ENCODE measurements around the gene RGS4. TPM values are rescaled to one million over a fixed set of nuclear protein-coding genes. Genes with fewer than 3 reads are reported as not detected.

The RGS4 gene
- not detected for polyA plus RNA-seq

DNA sequence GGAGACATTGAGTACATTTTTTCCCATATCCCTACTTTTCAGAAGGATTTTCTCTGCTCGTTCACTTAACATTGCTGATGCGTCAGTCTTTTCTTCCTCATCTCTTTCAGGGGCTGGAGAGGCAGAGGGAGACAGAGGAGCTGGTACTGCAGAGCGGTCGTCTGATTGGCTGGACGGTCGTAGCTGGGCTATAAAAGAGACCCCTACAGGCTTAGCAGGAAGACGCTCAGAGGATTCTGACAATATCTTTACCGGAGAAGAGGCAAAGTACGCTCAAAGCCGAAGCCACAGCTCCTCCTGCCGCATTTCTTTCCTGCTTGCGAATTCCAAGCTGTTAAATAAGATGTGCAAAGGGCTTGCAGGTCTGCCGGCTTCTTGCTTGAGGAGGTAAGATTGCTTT, at the start of gene RGS4:
Gene RGS4, plus strand, starts transcription at position 220 of the 400 bp plus-strand sequence. Its CDS starts 124 bp downstream, at position 344.
- Mint-ChIP-seq H3K27ac (no peak within 1 kb of the TSS), H3K9me3 (peaks cover 0 to 2% (median 0%) of the 10 kb centered on the region in 6 donors), H3K4me3 (no peak within 1 kb of the TSS), H3K27me3 (ENCODE audit: low read depth in 3 of 3) (peaks cover 0 to 15% (median 8%) of the 10 kb centered on the region in 3 donors), H3K36me3 (no peaks in the 10 kb centered on the region), H3K4me1 (no peaks in the 10 kb centered on the region)
- no peak for DNase-seq

- Mint-ChIP-seq H3K27ac (no peak overlapping the region), H3K4me3 (no peak overlapping the region), H3K27me3 (ENCODE audit: low read depth in 3 of 3) (peaks cover 0 to 3% (median 2%) of the 10 kb centered on the region in 3 donors), H3K36me3 (peaks cover 0 to 5% (median 4%) of the 10 kb centered on the region in 3 donors), H3K4me1 (no peaks in the 10 kb centered on the region), H3K9me3 (peaks cover 11 to 37% (median 16%) of the 10 kb centered on the region in 6 donors)
- no peak for DNase-seq
These were observed 47.0 kb upstream of the RGS4 start for GRCh38 chr1:163022129-163022528.

GRCh38 chr1:163027610-163028009, 41.6 kb upstream of the RGS4 start:
- no peaks in the 10 kb centered on the region for H3K4me1 Mint-ChIP-seq
- H3K27me3 Mint-ChIP-seq (ENCODE audit: low read depth in 3 of 3) = peaks cover 0 to 2% (median 0%) of the 10 kb centered on the region in 3 donors
- H3K9me3 Mint-ChIP-seq = peaks cover 3 to 17% (median 8%) of the 10 kb centered on the region in 6 donors
- no peak for DNase-seq
- H3K36me3 Mint-ChIP-seq = peaks cover 0 to under 1% (median 0%) of the 10 kb centered on the region in 3 donors
- H3K4me3 Mint-ChIP-seq = no peak overlapping the region
- no peak overlapping the region for H3K27ac Mint-ChIP-seq

DNA sequence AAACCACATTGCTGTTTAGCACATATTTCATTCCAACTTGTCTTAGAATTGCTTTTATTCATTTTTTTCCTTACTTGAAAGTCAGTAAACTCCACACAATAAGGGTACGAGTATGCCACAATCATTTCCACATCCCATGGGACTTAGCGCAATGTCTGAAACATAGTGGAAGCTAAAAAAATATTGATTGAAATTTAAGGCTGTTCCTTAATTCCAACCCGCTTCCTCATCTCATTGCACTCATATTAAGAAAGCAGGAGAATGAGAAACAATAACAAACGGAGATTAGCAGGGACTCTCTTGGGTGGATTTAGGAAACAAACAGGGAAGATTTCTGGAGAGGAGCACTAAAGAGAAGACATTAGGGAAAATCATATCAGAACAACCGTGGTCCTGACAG, 39.3 kb upstream of the RGS4 start:
- peaks cover 1 to 2% (median 2%) of the 10 kb centered on the region in 3 donors for H3K27me3 Mint-ChIP-seq (ENCODE audit: low read depth in 3 of 3)
- DNase-seq = no peak
- peaks cover 0 to 5% (median 0%) of the 10 kb centered on the region in 6 donors for H3K9me3 Mint-ChIP-seq
- no peak overlapping the region for H3K27ac Mint-ChIP-seq
- no peaks in the 10 kb centered on the region for H3K36me3 Mint-ChIP-seq
- H3K4me1 Mint-ChIP-seq = no peaks in the 10 kb centered on the region
- no peak overlapping the region for H3K4me3 Mint-ChIP-seq

DNA sequence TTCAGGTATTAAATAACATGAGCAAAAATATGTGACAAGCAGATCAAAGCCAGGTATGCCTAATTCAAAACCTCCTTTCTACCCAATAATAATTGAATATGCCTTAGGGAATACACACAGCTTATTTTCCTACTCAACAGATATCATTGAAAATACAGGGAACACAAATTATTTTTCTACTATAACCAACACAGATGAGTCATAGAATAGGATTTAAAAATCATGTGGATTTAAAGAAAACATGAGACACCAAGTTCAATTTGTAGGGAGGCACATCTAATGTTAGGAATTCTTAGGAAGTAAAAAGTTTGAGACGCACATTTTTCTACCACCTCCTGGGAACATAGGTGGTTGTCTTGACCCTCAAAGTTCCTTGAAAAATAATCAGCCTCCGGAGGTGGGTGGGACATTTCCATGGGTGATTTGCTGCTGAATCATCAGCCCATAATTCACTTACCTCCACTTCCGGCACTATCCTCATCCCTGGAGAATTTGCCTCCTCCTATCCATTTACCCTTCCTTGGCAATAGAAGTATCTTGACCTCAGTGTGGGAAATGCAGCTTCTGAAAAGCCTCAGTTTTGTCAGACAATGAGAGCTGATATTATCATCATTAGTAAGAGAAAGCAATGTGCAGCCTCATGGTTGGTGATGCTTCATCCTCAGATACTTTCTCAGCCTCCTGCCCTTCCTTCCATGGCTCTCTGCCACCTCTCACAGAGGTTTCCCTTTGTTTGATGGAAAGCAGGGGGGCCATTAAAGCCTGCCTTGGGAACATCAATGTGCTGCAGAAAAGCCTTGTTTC, 33.5 kb upstream of the RGS4 start:
- H3K4me3 Mint-ChIP-seq = no peak overlapping the region
- H3K4me1 Mint-ChIP-seq = no peaks in the 10 kb centered on the region
- no peak overlapping the region for H3K27ac Mint-ChIP-seq

DNA sequence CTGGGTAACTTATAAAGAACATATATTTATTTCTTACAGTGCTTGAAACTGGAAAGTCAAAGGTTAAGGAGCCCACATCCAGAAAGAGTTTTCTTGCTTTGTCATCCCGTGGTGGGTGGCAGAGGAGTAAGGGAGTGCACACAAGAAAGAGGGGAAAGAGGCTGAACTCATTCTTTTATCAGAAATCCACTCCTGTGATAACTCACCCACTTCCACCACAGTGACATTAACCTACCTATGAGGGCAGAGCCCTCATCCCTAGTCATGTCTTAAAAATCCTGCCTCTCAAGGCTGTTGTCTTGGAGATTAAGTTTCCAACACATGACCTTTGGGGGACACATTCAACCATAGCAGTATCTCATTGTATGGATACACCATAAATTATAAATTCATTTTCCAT, 32.5 kb upstream of the RGS4 start:
- no peak for DNase-seq
- H3K27ac Mint-ChIP-seq = no peak overlapping the region
- no peak overlapping the region for H3K4me3 Mint-ChIP-seq
- peaks cover 2 to 3% (median 2%) of the 10 kb centered on the region in 3 donors for H3K27me3 Mint-ChIP-seq (ENCODE audit: low read depth in 3 of 3)
- no peaks in the 10 kb centered on the region for H3K36me3 Mint-ChIP-seq
- H3K9me3 Mint-ChIP-seq = no peaks in the 10 kb centered on the region
- no peaks in the 10 kb centered on the region for H3K4me1 Mint-ChIP-seq

More for the DNA sequence above, 33.5 kb upstream of the RGS4 start:
- no peak for DNase-seq
- no peaks in the 10 kb centered on the region for H3K9me3 Mint-ChIP-seq
- H3K27me3 Mint-ChIP-seq (ENCODE audit: low read depth in 3 of 3) = peaks cover 2 to 3% (median 2%) of the 10 kb centered on the region in 3 donors
- no peaks in the 10 kb centered on the region for H3K36me3 Mint-ChIP-seq

GRCh38 chr1:163038928-163039706, 30.0 kb upstream of the RGS4 start:
- H3K36me3 Mint-ChIP-seq = no peaks in the 10 kb centered on the region
- no peaks in the 10 kb centered on the region for H3K4me1 Mint-ChIP-seq
- H3K4me3 Mint-ChIP-seq = no peak overlapping the region
- peaks cover 0 to 5% (median 2%) of the 10 kb centered on the region in 3 donors for H3K27me3 Mint-ChIP-seq (ENCODE audit: low read depth in 3 of 3)
- no peaks in the 10 kb centered on the region for H3K9me3 Mint-ChIP-seq
- no peak for DNase-seq
- H3K27ac Mint-ChIP-seq = no peak overlapping the region

GRCh38 chr1:163039707-163040093, 29.5 kb upstream of the RGS4 start:
- no peak overlapping the region for H3K27ac Mint-ChIP-seq
- no peaks in the 10 kb centered on the region for H3K36me3 Mint-ChIP-seq
- peaks cover 0 to 5% (median under 1%) of the 10 kb centered on the region in 3 donors for H3K27me3 Mint-ChIP-seq (ENCODE audit: low read depth in 3 of 3)
- H3K9me3 Mint-ChIP-seq = peaks cover 0 to 2% (median 0%) of the 10 kb centered on the region in 6 donors
- no peak overlapping the region for H3K4me3 Mint-ChIP-seq
- DNase-seq = no peak
- no peaks in the 10 kb centered on the region for H3K4me1 Mint-ChIP-seq

GRCh38 chr1:163046071-163046470, 23.1 kb upstream of the RGS4 start:
- Mint-ChIP-seq H3K27me3 (ENCODE audit: low read depth in 3 of 3) (peaks cover 0 to 13% (median 2%) of the 10 kb centered on the region in 3 donors), H3K27ac (no peak overlapping the region), H3K4me1 (no peaks in the 10 kb centered on the region), H3K9me3 (peaks cover 0 to 2% (median 0%) of the 10 kb centered on the region in 6 donors), H3K36me3 (no peaks in the 10 kb centered on the region), H3K4me3 (no peak overlapping the region)
- no peak for DNase-seq

- Mint-ChIP-seq H3K4me1 (no peaks in the 10 kb centered on the region), H3K27ac (no peak overlapping the region), H3K4me3 (no peak overlapping the region), H3K36me3 (no peaks in the 10 kb centered on the region), H3K27me3 (ENCODE audit: low read depth in 3 of 3) (peaks cover 0 to 13% (median 0%) of the 10 kb centered on the region in 3 donors), H3K9me3 (peaks cover 0 to 2% (median 0%) of the 10 kb centered on the region in 6 donors)
- DNase-seq = no peak
These were observed 21.1 kb upstream of the RGS4 start for GRCh38 chr1:163047951-163048659.

- Mint-ChIP-seq H3K27ac (no peak overlapping the region), H3K36me3 (no peaks in the 10 kb centered on the region), H3K4me1 (no peaks in the 10 kb centered on the region), H3K4me3 (no peak overlapping the region), H3K9me3 (peaks cover 0 to 2% (median 0%) of the 10 kb centered on the region in 6 donors), H3K27me3 (ENCODE audit: low read depth in 3 of 3) (peaks cover 0 to 13% (median 0%) of the 10 kb centered on the region in 3 donors)
- no peak for DNase-seq
These were observed 20.3 kb upstream of the RGS4 start for GRCh38 chr1:163048869-163049268.

DNA sequence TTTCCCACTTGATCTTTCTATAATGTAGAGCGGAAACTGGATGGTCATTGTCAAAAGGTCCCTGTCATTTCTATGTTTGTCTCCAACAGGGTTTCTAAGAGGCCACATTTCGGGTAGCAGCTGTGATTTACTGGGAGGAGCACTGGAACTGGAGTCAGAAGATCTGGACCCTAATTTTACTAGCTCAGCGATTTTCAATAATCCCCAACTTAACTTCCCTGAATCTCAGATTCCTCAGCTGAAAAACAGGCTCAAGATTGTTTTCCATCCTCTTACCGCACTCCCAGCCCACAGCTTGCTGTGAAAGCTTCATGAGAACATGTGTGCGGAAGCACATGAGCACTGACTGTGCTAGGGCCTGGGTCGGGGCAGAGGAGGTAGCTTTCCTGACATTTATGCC, 19.9 kb upstream of the RGS4 start:
- peaks cover 0 to 13% (median 0%) of the 10 kb centered on the region in 3 donors for H3K27me3 Mint-ChIP-seq (ENCODE audit: low read depth in 3 of 3)
- H3K4me3 Mint-ChIP-seq = no peak overlapping the region
- no peaks in the 10 kb centered on the region for H3K4me1 Mint-ChIP-seq
- H3K27ac Mint-ChIP-seq = no peak overlapping the region
- no peaks in the 10 kb centered on the region for H3K36me3 Mint-ChIP-seq
- DNase-seq = no peak
- peaks cover 0 to 2% (median 0%) of the 10 kb centered on the region in 6 donors for H3K9me3 Mint-ChIP-seq

DNA sequence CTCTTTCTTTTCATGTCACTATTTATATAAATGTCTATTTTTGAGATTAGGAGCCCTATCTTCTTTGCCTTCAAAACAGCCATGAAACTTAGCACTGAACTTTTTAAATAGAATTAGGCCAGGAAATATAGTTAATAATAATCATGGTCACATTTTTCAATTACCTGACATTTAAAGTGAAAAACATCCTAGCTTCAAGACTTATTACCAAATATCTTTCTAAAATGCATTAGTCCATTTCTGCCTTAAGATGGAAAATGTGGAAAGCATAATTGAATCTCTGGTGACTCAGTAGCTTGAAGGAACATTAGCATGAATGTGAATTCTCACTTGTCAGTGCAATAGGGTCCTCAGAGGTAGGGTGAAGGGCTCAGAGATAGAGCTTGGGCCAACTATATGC, 18.7 kb upstream of the RGS4 start:
- no peaks in the 10 kb centered on the region for H3K36me3 Mint-ChIP-seq
- no peak overlapping the region for H3K27ac Mint-ChIP-seq
- no peaks in the 10 kb centered on the region for H3K9me3 Mint-ChIP-seq
- DNase-seq = no peak
- peaks cover 0 to 10% (median 2%) of the 10 kb centered on the region in 3 donors for H3K27me3 Mint-ChIP-seq (ENCODE audit: low read depth in 3 of 3)
- no peak overlapping the region for H3K4me3 Mint-ChIP-seq
- H3K4me1 Mint-ChIP-seq = no peaks in the 10 kb centered on the region
